HG03139 (cell line): ENCODE results near the gene ARMC2.
"Not testable (repeated sequence)": the region's sequence is repeated elsewhere in the genome, so short reads cannot be mapped to it uniquely, and the experiment has no call there.

ENCODE experiments used
- ATAC-seq: cut with Tn5 transposase; IDR thresholded peaks from one replicate; pipeline ENCODE4 v1.9.1; 2021; ENCODE audit not compliant: unreplicated experiment

The ARMC2 gene

GRCh38 chr6:108915258-108915657, 67.0 kb downstream of the ARMC2 start:
- no peak for ATAC-seq

DNA sequence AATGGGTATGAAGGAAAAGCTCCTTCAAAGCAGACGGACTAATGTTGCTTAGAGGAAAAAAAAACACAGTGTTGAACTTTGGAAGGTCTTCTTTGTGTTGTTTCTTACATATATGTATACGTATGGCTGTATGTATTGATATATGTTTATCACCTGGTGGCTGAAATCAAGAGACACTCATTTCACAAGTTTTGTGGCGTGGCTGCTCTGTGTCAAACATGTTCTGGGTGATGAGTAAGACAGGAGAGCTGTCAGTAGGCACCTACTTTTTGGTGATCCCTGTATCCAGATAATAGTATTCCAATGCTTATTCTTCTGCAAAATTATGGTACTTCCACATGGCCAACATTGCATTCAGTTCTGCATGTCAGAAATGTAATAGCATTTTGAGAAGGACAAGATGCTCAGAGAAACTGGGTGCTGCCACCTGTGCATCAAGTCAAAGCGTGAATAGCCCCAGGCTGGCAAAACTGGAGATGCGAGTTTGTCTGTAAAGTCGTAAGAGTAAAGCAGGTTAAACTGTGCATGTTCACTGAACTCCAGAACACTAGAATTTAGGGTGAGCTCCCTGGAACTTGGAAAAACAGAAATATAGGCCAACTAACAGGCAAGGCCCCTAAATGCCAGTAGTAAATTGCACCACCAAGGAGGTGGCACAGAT, 67.9 kb downstream of the ARMC2 start:
- ATAC-seq: no peak

DNA sequence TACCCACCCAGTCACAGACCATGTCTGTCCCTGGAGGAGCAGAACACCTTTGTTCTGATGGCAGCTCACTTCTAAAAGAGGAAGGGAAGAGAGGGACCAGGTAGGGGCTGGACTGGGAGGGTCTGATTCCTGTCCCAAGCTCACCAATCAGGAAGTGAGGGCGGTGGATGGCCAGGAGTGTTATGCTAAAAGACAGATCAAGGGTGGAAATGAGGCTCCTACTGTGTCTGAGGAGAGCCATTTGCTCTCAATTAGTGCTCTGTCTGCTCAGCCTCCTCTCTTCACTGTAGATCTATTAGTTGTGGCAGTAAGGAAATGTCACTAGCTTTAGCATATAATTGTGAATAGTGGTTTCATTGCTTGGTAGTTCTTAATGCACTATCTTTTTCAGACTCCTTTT, 72.5 kb downstream of the ARMC2 start:
- no peak for ATAC-seq

DNA sequence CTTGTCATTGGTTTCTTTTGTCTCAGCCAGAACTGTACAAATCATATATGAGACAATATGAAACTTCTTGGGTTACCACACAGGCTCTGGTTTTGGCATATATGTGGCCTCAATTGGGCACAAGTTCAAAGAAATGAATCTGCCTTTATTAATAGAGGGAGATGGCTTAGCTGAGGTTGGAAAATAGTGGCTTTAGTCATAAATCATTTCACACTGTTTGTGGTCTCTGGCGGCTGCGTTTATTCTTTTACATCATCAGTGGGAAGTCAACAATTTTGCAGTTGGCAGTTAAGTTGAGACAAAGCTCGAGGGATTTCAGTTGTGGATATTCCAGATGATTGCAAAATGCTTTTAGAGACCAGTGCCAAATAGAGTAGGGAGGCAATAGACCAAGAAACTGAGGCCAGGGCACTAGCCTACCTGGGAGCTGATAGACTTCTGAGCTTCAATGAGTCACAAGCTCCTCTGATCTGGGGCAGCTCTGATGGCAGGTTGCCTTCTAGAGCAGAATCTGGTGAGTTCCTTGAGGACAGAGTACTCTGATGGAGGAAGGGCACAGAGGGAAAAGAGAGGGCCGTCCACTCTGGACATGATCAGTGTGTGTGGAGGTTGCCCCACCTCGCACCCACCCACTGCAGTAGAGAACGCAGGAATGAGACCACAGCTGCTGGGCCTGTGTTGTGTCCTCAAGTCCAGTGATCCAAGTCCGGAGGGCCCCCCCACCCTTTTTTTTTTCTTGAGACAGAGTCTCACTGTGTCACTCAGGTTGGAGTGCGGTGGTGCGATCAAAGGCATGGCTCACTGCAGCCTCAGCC, 73.5 kb downstream of the ARMC2 start:
- no peak for ATAC-seq

GRCh38 chr6:108922499-108922898, 74.3 kb downstream of the ARMC2 start:
- no peak for ATAC-seq

DNA sequence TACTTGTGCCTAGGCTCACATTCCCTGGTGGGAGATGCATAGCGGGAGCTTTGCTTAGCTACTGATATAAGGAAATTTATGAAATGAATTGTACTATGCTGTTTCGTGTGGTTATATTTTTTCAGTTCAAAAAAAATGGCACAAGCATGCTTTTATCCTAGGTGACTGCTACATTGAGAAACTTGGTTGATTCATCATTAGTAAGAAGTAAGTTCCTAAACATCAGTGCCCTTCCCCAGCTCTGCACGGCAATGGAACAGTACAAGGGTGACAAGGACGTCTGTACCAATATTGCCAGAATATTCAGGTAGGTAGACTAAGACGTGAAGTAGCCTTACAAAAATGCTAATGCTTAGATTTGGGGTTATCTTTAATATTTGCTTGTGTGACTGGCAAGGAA, 79.7 kb downstream of the ARMC2 start:
- ATAC-seq: no peak

- ATAC-seq: no peak
Observed at GRCh38 chr6:108928650-108929049, 80.4 kb downstream of the ARMC2 start.

GRCh38 chr6:108931090-108931489, 82.9 kb downstream of the ARMC2 start:
- not testable (repeated sequence) for ATAC-seq

DNA sequence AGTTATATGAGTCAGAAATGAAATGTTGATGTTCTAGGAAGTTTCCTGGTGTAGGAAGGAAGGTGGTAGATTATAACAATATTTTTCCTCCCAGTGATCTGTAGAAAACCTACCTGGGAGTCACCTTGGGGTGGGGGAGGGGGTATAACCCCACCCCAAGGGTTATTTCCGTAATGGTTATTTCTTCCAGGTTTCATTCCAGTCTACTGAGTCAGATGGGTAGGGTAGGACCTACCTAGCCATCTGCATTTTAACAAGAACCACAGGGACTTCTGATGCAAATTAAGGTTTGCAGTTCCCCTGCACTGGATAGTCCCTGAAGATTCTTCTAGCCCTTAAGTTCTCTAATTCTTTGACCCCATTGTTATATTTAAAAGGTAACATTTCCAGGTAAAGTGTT, 88.9 kb downstream of the ARMC2 start:
- no peak for ATAC-seq

DNA sequence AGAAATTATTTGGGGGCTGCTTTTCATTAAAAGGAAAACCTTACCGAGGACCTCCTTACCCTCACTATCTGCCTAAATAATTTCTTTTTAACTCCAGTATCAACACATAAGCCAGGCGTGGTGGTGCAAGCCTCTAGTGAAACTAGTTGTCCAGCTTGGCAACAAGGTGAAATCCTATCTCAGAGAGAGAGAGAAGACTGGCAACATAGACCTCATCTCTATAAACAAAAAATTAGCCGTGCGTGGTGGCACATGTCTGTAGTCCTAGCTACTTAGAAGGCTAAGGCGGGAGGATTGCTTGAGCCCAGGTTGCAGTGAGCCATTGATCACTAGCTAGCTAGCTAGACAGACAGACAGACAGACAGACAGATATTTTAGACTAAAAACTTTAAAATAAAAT, 92.5 kb downstream of the ARMC2 start:
- no peak for ATAC-seq

DNA sequence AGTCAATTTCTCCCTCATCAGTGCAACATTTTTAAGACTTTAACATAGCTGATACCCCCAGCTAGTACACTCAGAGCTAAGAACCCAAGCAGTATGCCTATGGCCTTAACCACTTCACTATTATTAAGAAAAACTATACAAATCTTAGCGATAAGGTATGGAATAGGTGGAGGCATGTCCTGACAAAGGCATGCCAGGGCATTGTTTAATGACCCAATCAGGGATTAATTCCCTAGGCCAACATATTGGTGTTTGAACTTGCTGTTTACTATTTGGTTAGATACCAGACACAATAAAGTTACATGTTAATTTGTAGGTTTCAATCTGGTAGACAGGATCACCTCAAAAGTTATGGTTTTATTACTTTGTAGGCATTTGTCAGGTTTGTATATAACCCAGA, 93.1 kb downstream of the ARMC2 start:
- ATAC-seq: no peak

- ATAC-seq: no peak
Observed at GRCh38 chr6:108941859-108942258, 93.6 kb downstream of the ARMC2 start.

DNA sequence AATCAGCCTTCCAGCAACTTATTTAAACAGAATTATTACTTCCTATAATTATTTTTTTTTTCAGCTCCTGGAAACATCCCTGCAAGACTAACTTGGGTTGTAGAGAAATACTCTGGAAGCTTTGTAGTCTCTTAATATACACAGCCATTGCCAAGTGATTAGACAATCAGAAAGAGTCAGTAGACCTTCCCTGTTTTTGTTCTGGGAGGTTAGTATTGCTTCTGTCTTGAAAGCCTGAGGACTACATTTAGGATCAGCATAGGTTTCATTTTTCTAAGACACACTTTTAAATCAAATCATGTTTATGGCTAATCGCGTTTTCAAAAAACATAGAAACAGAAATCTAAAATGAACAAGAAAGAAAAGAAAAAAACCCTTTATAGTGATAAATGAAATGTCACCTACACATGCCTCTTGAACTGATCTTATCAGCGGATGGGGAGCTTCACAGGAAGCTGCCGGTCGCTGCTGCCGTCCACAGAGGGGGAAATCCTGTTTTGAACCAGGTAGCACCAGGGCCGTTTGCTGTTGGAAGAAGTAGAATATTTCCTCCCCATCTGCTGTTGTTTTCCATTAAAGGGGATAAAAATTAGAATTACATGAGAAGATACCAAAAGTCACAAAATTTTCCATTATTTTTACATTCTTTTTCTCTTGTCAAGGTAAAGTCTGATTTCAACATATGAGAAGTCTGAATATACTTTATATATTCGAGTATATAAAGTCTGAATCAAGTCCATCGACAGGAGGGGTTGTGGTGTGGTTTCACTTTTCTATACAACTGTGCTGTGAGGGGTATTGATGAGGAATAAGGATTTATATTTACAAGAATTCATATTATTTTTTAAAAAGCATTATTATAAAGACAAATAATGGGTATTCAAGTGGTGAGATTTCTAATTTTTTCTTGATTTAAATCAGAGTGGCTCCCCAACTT, 94.6 kb downstream of the ARMC2 start:
- ATAC-seq: no peak

DNA sequence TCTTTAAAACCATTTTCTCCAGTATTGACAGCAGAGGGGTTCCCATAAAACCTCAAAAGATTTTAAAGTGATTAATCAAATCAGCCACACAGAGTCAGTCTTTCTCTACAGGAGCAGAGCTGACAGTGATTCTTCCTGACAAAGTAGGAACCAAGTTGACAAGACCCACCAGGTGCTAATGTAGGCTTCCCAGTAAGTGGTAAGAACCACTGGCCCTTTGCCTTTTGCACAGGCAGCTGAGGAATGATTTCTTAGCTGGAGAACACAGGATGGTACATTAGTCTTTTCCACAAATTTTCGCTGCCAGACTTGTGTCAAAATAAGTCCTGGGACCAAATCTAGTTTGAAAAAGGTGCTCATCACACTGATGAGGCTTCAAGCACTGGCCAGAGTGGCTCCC, 95.8 kb downstream of the ARMC2 start:
- no peak for ATAC-seq

- ATAC-seq: no peak
Observed at GRCh38 chr6:108944707-108945680, 96.8 kb downstream of the ARMC2 start.

DNA sequence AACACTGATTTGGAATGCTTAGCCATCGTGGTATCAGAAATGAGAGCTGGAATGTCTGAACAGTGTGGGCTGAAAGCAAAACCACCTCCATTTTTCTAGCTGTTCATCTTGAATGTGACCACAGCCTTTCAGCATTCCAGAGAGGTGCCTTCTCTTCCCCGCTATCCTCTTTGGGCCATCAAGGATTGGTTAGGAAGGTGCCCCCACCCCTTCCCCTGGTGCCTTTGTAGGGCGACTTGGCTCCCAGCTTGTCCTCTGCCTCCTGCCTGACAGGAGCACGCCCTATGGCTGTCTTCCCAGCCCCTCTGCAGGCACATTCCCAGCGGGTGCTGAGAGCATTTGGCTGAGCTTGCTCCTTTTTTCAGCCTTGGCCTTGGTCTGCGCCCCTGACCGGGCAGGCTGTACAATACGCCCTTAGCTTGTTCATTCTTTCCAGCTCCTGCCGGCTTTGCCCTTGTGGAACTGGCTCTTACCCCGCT, 97.5 kb downstream of the ARMC2 start:
- no peak for ATAC-seq

- ATAC-seq: no peak
Observed at GRCh38 chr6:108946695-108947094, 98.5 kb downstream of the ARMC2 start.

GRCh38 chr6:108947114-108947854, 99.1 kb downstream of the ARMC2 start:
- no peak for ATAC-seq

DNA sequence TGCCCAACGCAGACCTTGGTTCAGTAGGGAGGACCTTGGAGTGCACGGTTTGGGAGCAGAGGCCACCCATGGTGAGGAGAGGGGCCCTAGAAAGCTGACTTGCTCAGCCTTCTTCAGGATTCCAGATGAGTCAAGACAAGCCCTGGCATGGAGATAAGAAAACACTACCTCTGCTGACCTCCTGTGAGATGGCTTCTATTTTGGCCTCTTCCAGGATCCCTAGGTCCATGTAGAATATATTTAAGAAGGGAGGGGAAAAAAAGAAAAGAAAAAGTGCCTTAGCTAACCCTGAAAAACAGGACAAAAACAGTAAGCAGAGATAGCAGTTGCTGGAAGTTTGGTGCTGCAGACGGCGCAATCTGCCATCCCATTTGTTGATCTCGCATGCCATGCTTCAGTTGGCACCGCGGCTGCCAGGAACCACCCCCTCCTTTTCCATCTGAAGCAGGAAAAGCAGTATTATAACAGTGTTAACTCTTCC, 100.0 kb downstream of the ARMC2 start:
- ATAC-seq: no peak
